ENCODE data around the gene CEP112. TPM values are rescaled to one million over a fixed set of nuclear protein-coding genes. Genes with fewer than 3 reads are reported as not detected.

Gene CEP112
- total RNA-seq, 1 donor from 2014 or later = 26.3 TPM

- no peak for DNase-seq (ENCODE audit: low spot score)
- Mint-ChIP-seq H3K27ac (ENCODE audit: unreplicated experiment) (no peak overlapping the region), H3K27me3 (ENCODE audit: unreplicated experiment) (peaks cover 3% of the 10 kb centered on the region), H3K4me3 (ENCODE audit: unreplicated experiment) (no peak overlapping the region), H3K9me3 (ENCODE audit: unreplicated experiment) (no peaks in the 10 kb centered on the region), H3K36me3 (ENCODE audit: low read depth, unreplicated experiment) (peaks cover 14% of the 10 kb centered on the region), H3K4me1 (ENCODE audit: unreplicated experiment) (peaks cover 11% of the 10 kb centered on the region)
- TF ChIP-seq CTCF (IDR thresholded peaks at IDR 0.05; ENCODE audit: unreplicated experiment) = no peak
Observed at GRCh38 chr17:65626451-65626850, 565.5 kb downstream of the CEP112 start.

- Mint-ChIP-seq H3K9me3 (ENCODE audit: unreplicated experiment) (no peaks in the 10 kb centered on the region), H3K36me3 (ENCODE audit: low read depth, unreplicated experiment) (peaks cover 4% of the 10 kb centered on the region), H3K27me3 (ENCODE audit: unreplicated experiment) (no peaks in the 10 kb centered on the region), H3K4me1 (ENCODE audit: unreplicated experiment) (no peaks in the 10 kb centered on the region), H3K27ac (ENCODE audit: unreplicated experiment) (no peak overlapping the region), H3K4me3 (ENCODE audit: unreplicated experiment) (no peak overlapping the region)
- no peak for TF ChIP-seq CTCF (IDR thresholded peaks at IDR 0.05; ENCODE audit: unreplicated experiment)
- DNase-seq (ENCODE audit: low spot score) = no peak
Observed at GRCh38 chr17:65618516-65618915, 573.4 kb downstream of the CEP112 start.

- H3K4me3 Mint-ChIP-seq (ENCODE audit: unreplicated experiment) = no peak overlapping the region
- H3K4me1 Mint-ChIP-seq (ENCODE audit: unreplicated experiment) = no peaks in the 10 kb centered on the region
- DNase-seq (ENCODE audit: low spot score) = no peak
- TF ChIP-seq CTCF (IDR thresholded peaks at IDR 0.05; ENCODE audit: unreplicated experiment) = no peak
- H3K9me3 Mint-ChIP-seq (ENCODE audit: unreplicated experiment) = no peaks in the 10 kb centered on the region
- no peak overlapping the region for H3K27ac Mint-ChIP-seq (ENCODE audit: unreplicated experiment)
- peaks cover 4% of the 10 kb centered on the region for H3K36me3 Mint-ChIP-seq (ENCODE audit: low read depth, unreplicated experiment)
- H3K27me3 Mint-ChIP-seq (ENCODE audit: unreplicated experiment) = no peaks in the 10 kb centered on the region
Observed at GRCh38 chr17:65617496-65617895, 574.4 kb downstream of the CEP112 start.

GRCh38 chr17:65609749-65610148 lies 582.2 kb downstream of the CEP112 start:
- Mint-ChIP-seq H3K4me3 (ENCODE audit: unreplicated experiment) (no peak overlapping the region), H3K27ac (ENCODE audit: unreplicated experiment) (no peak overlapping the region), H3K4me1 (ENCODE audit: unreplicated experiment) (no peaks in the 10 kb centered on the region), H3K36me3 (ENCODE audit: low read depth, unreplicated experiment) (peaks cover 11% of the 10 kb centered on the region), H3K9me3 (ENCODE audit: unreplicated experiment) (no peaks in the 10 kb centered on the region), H3K27me3 (ENCODE audit: unreplicated experiment) (peaks cover 2% of the 10 kb centered on the region)
- no peak for TF ChIP-seq CTCF (IDR thresholded peaks at IDR 0.05; ENCODE audit: unreplicated experiment)
- DNase-seq (ENCODE audit: low spot score) = no peak

- DNase-seq (ENCODE audit: low spot score) = no peak
- Mint-ChIP-seq H3K27ac (ENCODE audit: unreplicated experiment) (no peak overlapping the region), H3K36me3 (ENCODE audit: low read depth, unreplicated experiment) (peaks cover 11% of the 10 kb centered on the region), H3K9me3 (ENCODE audit: unreplicated experiment) (no peaks in the 10 kb centered on the region), H3K27me3 (ENCODE audit: unreplicated experiment) (peaks cover 2% of the 10 kb centered on the region), H3K4me3 (ENCODE audit: unreplicated experiment) (no peak overlapping the region), H3K4me1 (ENCODE audit: unreplicated experiment) (peaks cover under 1% of the 10 kb centered on the region)
- TF ChIP-seq CTCF (IDR thresholded peaks at IDR 0.05; ENCODE audit: unreplicated experiment) = no peak
Observed at GRCh38 chr17:65609286-65609685, 582.6 kb downstream of the CEP112 start.
